ENCODE data around the gene DGKQ.

Gene DGKQ

DNA sequence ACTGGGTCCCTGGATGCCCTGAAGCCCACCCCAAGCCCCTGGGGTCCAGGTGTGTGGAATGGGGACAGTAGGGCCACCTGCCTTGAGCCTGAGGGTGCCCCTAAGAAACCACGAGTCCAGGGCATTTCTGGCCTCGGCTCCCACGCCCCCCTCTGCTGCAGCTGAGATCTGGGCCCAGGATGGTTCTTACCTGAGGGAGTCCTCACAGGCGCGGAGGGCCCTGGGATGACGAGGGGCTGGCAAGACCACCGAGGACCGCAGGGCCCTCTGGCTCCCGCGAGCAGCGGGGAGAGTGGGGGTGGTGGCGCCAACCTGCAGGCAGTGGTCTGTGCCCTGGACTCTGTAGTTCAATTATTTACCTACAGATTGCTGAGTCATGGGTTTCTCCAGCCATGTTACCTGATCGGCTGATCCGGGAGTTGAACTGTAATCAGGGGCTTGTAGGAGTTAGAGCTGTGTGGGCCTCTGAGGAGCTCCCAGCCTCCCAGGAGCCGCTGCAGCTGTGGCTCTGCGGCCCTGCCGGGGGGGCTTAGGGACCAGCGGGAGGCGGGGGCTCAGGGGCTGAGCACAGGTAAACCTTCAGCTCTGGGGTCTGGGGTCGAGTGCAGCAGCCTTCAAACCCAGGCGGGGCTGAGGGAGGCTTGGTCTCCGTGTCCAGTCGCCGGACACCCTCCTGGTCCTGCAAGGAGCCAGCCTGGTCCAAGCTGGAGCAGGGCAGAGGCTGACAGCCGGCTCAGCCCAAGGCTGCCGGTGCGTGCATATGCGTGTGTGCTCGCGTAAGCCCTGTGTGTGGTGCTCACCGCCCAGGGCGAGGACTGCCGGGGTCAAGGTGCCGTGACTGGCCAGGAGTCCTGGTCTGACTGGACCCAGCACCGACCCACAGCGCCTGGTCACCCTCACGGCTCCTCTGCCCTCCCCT is 20.0 kb upstream of the DGKQ start, which contains the start of gene SLC26A1:
Gene SLC26A1 (minus strand): TSS at position 294 of the 919 bp plus-strand sequence. CDS start 1,701 bp downstream, outside the sequence.
- H3K27me3 ChIP-seq (ENCODE audit: low read length), result no peaks in the 10 kb centered on the region
- TF ChIP-seq, protein P1, sequence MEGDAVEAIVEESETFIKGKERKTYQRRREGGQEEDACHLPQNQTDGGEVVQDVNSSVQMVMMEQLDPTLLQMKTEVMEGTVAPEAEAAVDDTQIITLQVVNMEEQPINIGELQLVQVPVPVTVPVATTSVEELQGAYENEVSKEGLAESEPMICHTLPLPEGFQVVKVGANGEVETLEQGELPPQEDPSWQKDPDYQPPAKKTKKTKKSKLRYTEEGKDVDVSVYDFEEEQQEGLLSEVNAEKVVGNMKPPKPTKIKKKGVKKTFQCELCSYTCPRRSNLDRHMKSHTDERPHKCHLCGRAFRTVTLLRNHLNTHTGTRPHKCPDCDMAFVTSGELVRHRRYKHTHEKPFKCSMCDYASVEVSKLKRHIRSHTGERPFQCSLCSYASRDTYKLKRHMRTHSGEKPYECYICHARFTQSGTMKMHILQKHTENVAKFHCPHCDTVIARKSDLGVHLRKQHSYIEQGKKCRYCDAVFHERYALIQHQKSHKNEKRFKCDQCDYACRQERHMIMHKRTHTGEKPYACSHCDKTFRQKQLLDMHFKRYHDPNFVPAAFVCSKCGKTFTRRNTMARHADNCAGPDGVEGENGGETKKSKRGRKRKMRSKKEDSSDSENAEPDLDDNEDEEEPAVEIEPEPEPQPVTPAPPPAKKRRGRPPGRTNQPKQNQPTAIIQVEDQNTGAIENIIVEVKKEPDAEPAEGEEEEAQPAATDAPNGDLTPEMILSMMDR (IDR thresholded peaks at IDR 0.05; ENCODE audit: insufficient read depth, low read length, poor library complexity, severe bottlenecking), result no peak
- no peak for TF ChIP-seq EZH2phosphoT487 (conservative IDR thresholded peaks at IDR 0.05; ENCODE audit: low read length)
- H3K79me2 ChIP-seq (ENCODE audit: insufficient read depth, low read length), result no peaks in the 10 kb centered on the region
- H3K9ac ChIP-seq (ENCODE audit: low read length), result no peak within 1 kb of the TSS
- H3K4me2 ChIP-seq (ENCODE audit: low read depth, low read length, poor library complexity, severe bottlenecking), result no peak within 1 kb of the TSS
- H3K4me3 ChIP-seq (ENCODE audit: insufficient read depth, low read length, poor library complexity, severe bottlenecking), result no peak within 1 kb of the TSS
- H3F3A ChIP-seq (ENCODE audit: insufficient read depth), result no peaks in the 10 kb centered on the region
- no peaks in the 10 kb centered on the region for H4K20me1 ChIP-seq (ENCODE audit: low read depth, low read length)
- H3K36me3 ChIP-seq (ENCODE audit: low read length), result no peaks in the 10 kb centered on the region
- H2AFZ ChIP-seq (ENCODE audit: low read depth, low read length, severe bottlenecking), result no peak within 1 kb of the TSS
- no peaks in the 10 kb centered on the region for H3K9me3 ChIP-seq (ENCODE audit: insufficient read depth, low read length)
- no peak within 1 kb of the TSS for H3K27ac ChIP-seq (ENCODE audit: low read depth, low read length)
- H3K9me2 ChIP-seq (replicated peaks; ENCODE audit: insufficient read depth, low read length), result no peaks in the 10 kb centered on the region

DNA sequence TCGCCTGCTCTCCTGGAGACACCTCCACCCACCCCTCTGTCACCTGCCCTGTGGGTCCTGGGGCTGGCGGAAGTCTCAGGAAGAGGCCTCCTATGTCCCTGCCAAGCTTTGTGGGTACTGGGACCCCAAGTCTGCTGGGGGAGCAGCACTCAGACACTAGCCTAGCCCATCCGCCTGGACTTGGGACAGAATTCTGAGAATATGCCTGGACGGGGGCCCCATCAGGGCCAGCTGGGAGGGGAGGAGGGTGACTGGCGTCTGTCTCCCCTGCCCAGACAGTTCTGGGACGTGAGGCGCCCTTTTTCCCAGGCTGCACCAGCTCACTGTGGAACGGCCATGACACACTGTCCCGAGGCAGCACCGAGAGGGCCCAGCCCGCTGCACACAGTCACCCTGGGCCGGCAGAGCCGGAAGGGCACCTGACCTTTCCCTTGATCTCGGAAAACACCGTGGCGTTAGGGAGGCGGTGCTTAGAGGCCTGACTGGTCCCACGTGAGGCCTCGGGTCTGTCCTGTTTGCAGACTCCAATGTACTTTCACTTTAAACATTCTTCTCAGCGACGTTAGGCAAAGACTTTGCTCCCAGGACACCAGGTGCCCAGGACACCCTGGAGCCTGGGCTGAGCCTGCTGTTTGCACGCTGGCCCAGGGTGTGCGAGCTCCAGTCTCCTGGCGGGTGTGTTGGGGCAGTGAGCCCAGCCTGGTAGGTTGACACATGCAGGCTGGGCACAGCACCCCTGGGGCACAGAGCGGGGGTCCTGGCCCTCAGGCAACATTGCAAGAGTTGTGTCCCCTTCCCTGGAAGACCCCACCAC is 19.1 kb upstream of the DGKQ start:
- TF ChIP-seq, protein P1 (IDR thresholded peaks at IDR 0.05; ENCODE audit: insufficient read depth, low read length, poor library complexity, severe bottlenecking), result no peak
- no peak for TF ChIP-seq EZH2phosphoT487 (conservative IDR thresholded peaks at IDR 0.05; ENCODE audit: low read length)
- H3K4me2 ChIP-seq (ENCODE audit: low read depth, low read length, poor library complexity, severe bottlenecking), result no peak overlapping the region
- no peaks in the 10 kb centered on the region for H4K20me1 ChIP-seq (ENCODE audit: low read depth, low read length)
- H3K79me2 ChIP-seq (ENCODE audit: insufficient read depth, low read length), result no peaks in the 10 kb centered on the region
- no peaks in the 10 kb centered on the region for H3K9me2 ChIP-seq (replicated peaks; ENCODE audit: insufficient read depth, low read length)
- H3K9me3 ChIP-seq (ENCODE audit: insufficient read depth, low read length), result no peaks in the 10 kb centered on the region
- H2AFZ ChIP-seq (ENCODE audit: low read depth, low read length, severe bottlenecking), result no peak overlapping the region
- H3F3A ChIP-seq (ENCODE audit: insufficient read depth), result no peaks in the 10 kb centered on the region
- H3K4me3 ChIP-seq (ENCODE audit: insufficient read depth, low read length, poor library complexity, severe bottlenecking), result no peak overlapping the region
- no peak overlapping the region for H3K27ac ChIP-seq (ENCODE audit: low read depth, low read length)
- no peaks in the 10 kb centered on the region for H3K27me3 ChIP-seq (ENCODE audit: low read length)
- no peaks in the 10 kb centered on the region for H3K36me3 ChIP-seq (ENCODE audit: low read length)
- no peak overlapping the region for H3K9ac ChIP-seq (ENCODE audit: low read length)

DNA sequence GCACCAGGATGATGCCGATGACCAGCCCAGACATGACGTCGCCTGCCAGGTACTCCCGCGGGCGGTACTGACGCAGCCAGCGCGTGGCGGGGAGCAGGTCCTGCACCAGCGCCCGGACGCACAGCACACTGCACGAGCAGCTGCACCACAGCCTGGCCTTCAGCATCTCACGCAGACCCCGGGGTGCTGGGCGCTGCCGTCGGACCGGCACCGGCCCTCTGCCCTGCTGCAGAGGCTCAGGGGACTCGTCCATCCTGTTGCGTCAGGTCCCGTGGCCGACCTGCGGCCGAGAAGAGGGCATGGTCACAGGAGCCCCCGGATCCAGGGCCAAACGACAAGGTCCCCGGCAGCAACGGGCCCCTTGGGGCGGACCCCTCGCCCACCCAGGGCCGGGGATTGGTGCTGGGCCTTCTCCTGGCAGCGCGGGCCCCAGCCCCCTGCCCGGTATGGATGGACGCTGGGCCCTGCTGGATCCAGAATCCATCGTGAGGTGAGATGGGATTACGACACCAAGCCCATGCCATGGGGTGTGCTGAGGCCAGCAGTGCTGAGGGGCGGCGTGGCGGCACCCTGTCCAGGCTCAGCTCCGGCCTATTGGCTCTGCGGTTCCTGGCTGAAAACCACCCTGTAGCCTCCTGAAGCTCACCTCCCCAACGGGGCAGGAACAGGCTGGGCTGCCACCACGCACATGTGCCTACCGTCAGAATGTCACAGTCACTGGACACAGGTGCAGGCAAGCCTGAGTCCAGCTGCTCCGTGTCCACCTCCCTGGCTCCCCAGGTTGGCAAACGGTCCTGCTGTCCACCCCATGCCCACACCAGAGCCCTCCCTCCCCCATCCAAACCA is 18.3 kb upstream of the DGKQ start:
- no peak overlapping the region for H3K4me2 ChIP-seq (ENCODE audit: low read depth, low read length, poor library complexity, severe bottlenecking)
- H4K20me1 ChIP-seq (ENCODE audit: low read depth, low read length), result no peaks in the 10 kb centered on the region
- no peaks in the 10 kb centered on the region for H3K27me3 ChIP-seq (ENCODE audit: low read length)
- H3K9ac ChIP-seq (ENCODE audit: low read length), result no peak overlapping the region
- TF ChIP-seq, protein P1 (IDR thresholded peaks at IDR 0.05; ENCODE audit: insufficient read depth, low read length, poor library complexity, severe bottlenecking), result no peak
- no peak for TF ChIP-seq EZH2phosphoT487 (conservative IDR thresholded peaks at IDR 0.05; ENCODE audit: low read length)
- H2AFZ ChIP-seq (ENCODE audit: low read depth, low read length, severe bottlenecking), result no peak overlapping the region
- H3K9me3 ChIP-seq (ENCODE audit: insufficient read depth, low read length), result no peaks in the 10 kb centered on the region
- no peaks in the 10 kb centered on the region for H3K36me3 ChIP-seq (ENCODE audit: low read length)
- H3F3A ChIP-seq (ENCODE audit: insufficient read depth), result no peaks in the 10 kb centered on the region
- H3K9me2 ChIP-seq (replicated peaks; ENCODE audit: insufficient read depth, low read length), result no peaks in the 10 kb centered on the region
- no peak overlapping the region for H3K27ac ChIP-seq (ENCODE audit: low read depth, low read length)
- H3K79me2 ChIP-seq (ENCODE audit: insufficient read depth, low read length), result no peaks in the 10 kb centered on the region
- no peak overlapping the region for H3K4me3 ChIP-seq (ENCODE audit: insufficient read depth, low read length, poor library complexity, severe bottlenecking)

Data from SU-DHL-6 (cell line).